HEK293 (cell line): ENCODE results near the gene MLLT3.

Experiments used
- CTCF ChIA-PET: fragments of 350-600 bp; formaldehyde crosslinking; extraction: SDS; loops from one replicate; lab custom pipeline; 2021; ENCODE audit warnings: antibody characterized with exemption; lab: Yijun Ruan, JAX
- POLR2A ChIA-PET: fragments of 300-600 bp; formaldehyde crosslinking; extraction: SDS; loops from one replicate; lab custom pipeline; 2020; ENCODE audit warnings: antibody characterized with exemption, inconsistent platforms; lab: Yijun Ruan, JAX
- H3K27ac ChIP-seq: fragments of 200-500 bp; sonication (Bioruptor generic); 2 replicates; pipeline ENCODE4 v1.5.1; 2014; ENCODE audit warnings: low read depth, low read length, control low read depth, inconsistent platforms; ENCODE audit errors: extremely low read depth
- H3K36me3 ChIP-seq, 2 experiments: fragments of 200-500 bp in 1 of 2; sonication (Bioruptor generic) in 1 of 2; 1 replicate in 1 of 2; 2 replicates in 1 of 2; pipeline ENCODE4 v1.5.1; 2014 to 2017; ENCODE audit warnings: inconsistent platforms in 2 of 2, low read length in 2 of 2; ENCODE audit not compliant: control insufficient read depth in 2 of 2, insufficient read depth in 1 of 2
- H3K4me1 ChIP-seq: fragments of 200-500 bp; sonication (Bioruptor generic); 2 replicates; pipeline ENCODE4 v1.5.1; 2014; ENCODE audit warnings: mild to moderate bottlenecking, low read length, inconsistent platforms; ENCODE audit not compliant: control insufficient read depth, insufficient read depth
- H3K4me3 ChIP-seq: 2 replicates; pipeline ENCODE4 v1.5.1; 2011; ENCODE audit warnings: low read depth, mild to moderate bottlenecking, control low read depth, low read length, moderate library complexity
- H3K9me3 ChIP-seq: fragments of 200-500 bp; sonication (Bioruptor generic); 2 replicates; pipeline ENCODE4 v1.5.1; 2014; ENCODE audit warnings: low read depth, low read length, inconsistent platforms; ENCODE audit not compliant: control insufficient read depth, insufficient read depth
- EGR2 ChIP-seq: fragments of 450-650 bp; formaldehyde crosslinking; IDR thresholded peaks from 2 replicates; pipeline ENCODE4 v1.5.1; 2016; ENCODE audit warnings: low read depth, missing biosample characterization, missing genetic modification characterization
- GLI2 ChIP-seq: fragments of 450-650 bp; formaldehyde crosslinking; IDR thresholded peaks from 2 replicates; pipeline ENCODE4; 2017; ENCODE audit warnings: missing biosample characterization, missing genetic modification characterization, low read depth, borderline replicate concordance
- IKZF3 ChIP-seq: fragments of 450-650 bp; IDR thresholded peaks from 2 replicates; pipeline ENCODE4 v1.5.0; 2018; ENCODE audit warnings: missing biosample characterization, mild to moderate bottlenecking, missing genetic modification characterization, moderate library complexity
- KLF10 ChIP-seq: fragments of 450-650 bp; IDR thresholded peaks from 2 replicates; pipeline ENCODE4 v1.5.1; 2018; ENCODE audit warnings: missing biosample characterization, mild to moderate bottlenecking, missing genetic modification characterization
- PRDM1 ChIP-seq: fragments of 450-650 bp; formaldehyde crosslinking; IDR thresholded peaks from 2 replicates; pipeline ENCODE4; 2016; ENCODE audit warnings: missing biosample characterization, missing genetic modification characterization
- PRDM10 ChIP-seq: fragments of 450-650 bp; formaldehyde crosslinking; IDR thresholded peaks from 2 replicates; pipeline ENCODE4 v1.5.1; 2016; ENCODE audit warnings: missing biosample characterization, missing genetic modification characterization
- SP7 ChIP-seq: fragments of 450-650 bp; formaldehyde crosslinking; IDR thresholded peaks from 2 replicates; pipeline ENCODE4 v1.5.1; 2016; ENCODE audit warnings: missing biosample characterization, missing genetic modification characterization
- TRIM28 ChIP-seq: IDR thresholded peaks from 2 replicates; pipeline ENCODE4 v1.6.1; 2011; ENCODE audit warnings: low read length, control low read depth, borderline replicate concordance
- ZBTB17 ChIP-seq: fragments of 450-650 bp; formaldehyde crosslinking; IDR thresholded peaks from 2 replicates; pipeline ENCODE4 v1.5.1; 2016; ENCODE audit warnings: missing biosample characterization, missing genetic modification characterization
- ZNF174 ChIP-seq: fragments of 450-650 bp; formaldehyde crosslinking; IDR thresholded peaks from 2 replicates; pipeline ENCODE4 v1.5.0; 2017; ENCODE audit warnings: missing biosample characterization, mild to moderate bottlenecking, missing genetic modification characterization
- ZNF184 ChIP-seq: fragments of 450-650 bp; IDR thresholded peaks from 2 replicates; pipeline ENCODE4 v1.5.1; 2018; ENCODE audit warnings: missing biosample characterization, mild to moderate bottlenecking, missing genetic modification characterization
- ZNF214 ChIP-seq: fragments of 450-650 bp; formaldehyde crosslinking; IDR thresholded peaks from 2 replicates; pipeline ENCODE4 v1.5.1; 2017; ENCODE audit warnings: missing biosample characterization, mild to moderate bottlenecking, missing genetic modification characterization, borderline replicate concordance
- ZNF23 ChIP-seq: fragments of 450-650 bp; formaldehyde crosslinking; IDR thresholded peaks from 2 replicates; pipeline ENCODE4 v1.5.1; 2016; ENCODE audit warnings: missing biosample characterization, missing genetic modification characterization, borderline replicate concordance
- ZNF248 ChIP-seq: fragments of 450-650 bp; formaldehyde crosslinking; IDR thresholded peaks from 2 replicates; pipeline ENCODE4 v1.5.1; 2017; ENCODE audit warnings: missing biosample characterization, missing genetic modification characterization
- ZNF341 ChIP-seq: fragments of 450-650 bp; formaldehyde crosslinking; IDR thresholded peaks from 2 replicates; pipeline ENCODE4; 2016; ENCODE audit warnings: low read depth, missing biosample characterization, missing genetic modification characterization
- ZNF350 ChIP-seq: fragments of 450-650 bp; formaldehyde crosslinking; IDR thresholded peaks from 2 replicates; pipeline ENCODE4 v1.5.0; 2017; ENCODE audit warnings: missing biosample characterization, mild to moderate bottlenecking, missing genetic modification characterization
- ZNF366 ChIP-seq: fragments of 450-650 bp; formaldehyde crosslinking; conservative IDR thresholded peaks from 2 replicates; pipeline ENCODE4 v1.5.1; 2016; ENCODE audit warnings: missing biosample characterization, missing genetic modification characterization
- ZNF394 ChIP-seq: fragments of 450-650 bp; formaldehyde crosslinking; IDR thresholded peaks from 2 replicates; pipeline ENCODE4 v1.5.1; 2016; ENCODE audit warnings: missing biosample characterization, missing genetic modification characterization, mild to moderate bottlenecking, moderate library complexity, borderline replicate concordance
- ZNF423 ChIP-seq: fragments of 450-650 bp; formaldehyde crosslinking; IDR thresholded peaks from 2 replicates; pipeline ENCODE4 v1.5.1; 2016; ENCODE audit warnings: missing biosample characterization, missing genetic modification characterization
- ZNF514 ChIP-seq: fragments of 450-650 bp; formaldehyde crosslinking; IDR thresholded peaks from 2 replicates; pipeline ENCODE4 v1.5.1; 2016; ENCODE audit warnings: missing biosample characterization, missing genetic modification characterization
- ZNF521 ChIP-seq: fragments of 450-650 bp; formaldehyde crosslinking; IDR thresholded peaks from 2 replicates; pipeline ENCODE4 v1.5.1; 2017; ENCODE audit warnings: missing biosample characterization, mild to moderate bottlenecking, missing genetic modification characterization
- ZNF529 ChIP-seq: fragments of 450-650 bp; formaldehyde crosslinking; IDR thresholded peaks from 2 replicates; pipeline ENCODE4 v1.5.1; 2017; ENCODE audit warnings: missing genetic modification characterization, missing biosample characterization; ENCODE audit not compliant: insufficient replicate concordance
- ZNF561 ChIP-seq: fragments of 450-650 bp; IDR thresholded peaks from 2 replicates; pipeline ENCODE4 v1.5.1; 2018; ENCODE audit warnings: missing biosample characterization, missing genetic modification characterization, borderline replicate concordance
- ZNF610 ChIP-seq: fragments of 450-650 bp; formaldehyde crosslinking; IDR thresholded peaks from 2 replicates; pipeline ENCODE4 v1.5.1; 2016; ENCODE audit warnings: missing biosample characterization, missing genetic modification characterization, borderline replicate concordance
- ZNF785 ChIP-seq: fragments of 450-650 bp; formaldehyde crosslinking; IDR thresholded peaks from 2 replicates; pipeline ENCODE4 v1.5.1; 2016; ENCODE audit warnings: missing biosample characterization, missing genetic modification characterization
- ZNF843 ChIP-seq: fragments of 450-650 bp; formaldehyde crosslinking; IDR thresholded peaks from 2 replicates; pipeline ENCODE4 v1.5.1; 2016; ENCODE audit warnings: missing biosample characterization, missing genetic modification characterization
- ZSCAN16 ChIP-seq: fragments of 450-650 bp; formaldehyde crosslinking; IDR thresholded peaks from 2 replicates; pipeline ENCODE4 v1.5.1; 2016; ENCODE audit warnings: missing biosample characterization, missing genetic modification characterization
- ZSCAN30 ChIP-seq: fragments of 450-650 bp; IDR thresholded peaks from 2 replicates; pipeline ENCODE4 v1.5.1; 2018; ENCODE audit warnings: missing biosample characterization, mild to moderate bottlenecking, missing genetic modification characterization, moderate library complexity
- TF ChIP-seq, protein P1 (sequence below): fragments of 450-650 bp; formaldehyde crosslinking; IDR thresholded peaks from 2 replicates; pipeline ENCODE4 v1.5.1; 2016; ENCODE audit warnings: missing biosample characterization, missing genetic modification characterization
- TF ChIP-seq, protein P2 (sequence below): fragments of 450-650 bp; IDR thresholded peaks from 2 replicates; pipeline ENCODE4 v1.5.1; 2018; ENCODE audit warnings: missing biosample characterization, mild to moderate bottlenecking, missing genetic modification characterization

MLLT3 gene

DNA sequence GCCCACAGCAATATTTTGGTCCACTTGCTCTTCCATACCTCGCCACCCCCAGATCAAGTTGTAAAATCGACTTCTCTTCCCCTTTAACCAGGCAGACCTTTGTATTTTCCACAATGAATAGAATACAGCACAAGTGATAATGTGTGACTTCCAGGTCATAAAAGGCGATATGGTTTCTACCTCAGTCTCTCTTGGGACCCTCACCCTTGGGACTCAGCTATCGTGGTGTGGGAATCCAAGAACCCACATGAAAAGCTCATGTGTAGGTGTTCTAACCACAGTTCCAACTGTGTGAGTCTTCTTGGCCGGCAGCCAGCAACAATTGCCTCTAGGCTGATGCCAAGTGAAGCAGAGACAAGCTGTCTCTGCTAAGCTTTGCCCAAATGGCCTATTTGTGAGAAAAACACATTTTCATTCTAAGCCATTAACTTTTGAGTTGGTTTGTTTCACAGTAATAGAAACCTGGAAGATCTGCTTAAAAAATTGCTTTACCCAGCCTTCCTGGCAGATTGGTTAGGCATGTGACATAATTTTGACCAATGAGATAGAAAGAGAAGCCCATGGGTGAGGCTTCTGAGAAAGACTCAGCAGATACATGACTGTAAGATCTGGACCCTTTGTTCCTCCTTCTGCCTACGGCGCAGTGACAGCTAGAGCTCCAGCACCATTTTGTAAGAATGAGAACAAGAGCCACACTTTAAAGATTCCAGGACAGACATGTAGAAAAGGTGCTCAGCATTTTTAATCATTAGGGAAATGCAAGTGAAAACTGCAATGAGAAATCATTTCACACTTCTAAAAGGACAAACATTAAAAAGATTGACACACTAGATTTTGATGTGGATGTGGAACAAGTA is 18.3 kb upstream of the MLLT3 start:
- Histone ChIP-seq H3K4me1 (peaks cover 15% of the 10 kb centered on the region; the same call in 1 of the 2 replicates), H3K9me3 (no peaks in the 10 kb centered on the region), H3K4me3 (no peak overlapping the region), H3K36me3 (no peaks in the 10 kb centered on the region), H3K27ac (peak overlapping the region; percentile 66)
- CTCF ChIA-PET = interaction anchor here (0.6 to 5.5 kb wide), 4 partner anchors 12 to 32 kb away, joined by 3 to 29 read pairs (median 3); partner anchors contain the start of gene MLLT3
- POLR2A ChIA-PET = interaction anchor here (0.7 to 2.0 kb wide), 4 partner anchors 18 to 44 kb away, joined by 3 to 15 read pairs (median 6); partner anchors contain the start of genes FOCAD and MLLT3
- no peak for TF ChIP-seq ZNF785 (tag by site-specific recombination)
- peak; percentile 84 for TF ChIP-seq PRDM10 (tag by site-specific recombination)
- peak; percentile 43; the same call in 1 of the 2 replicates for TF ChIP-seq ZSCAN30 (tag by site-specific recombination)
- no peak for TF ChIP-seq ZNF23 (tag by site-specific recombination)
- peak; percentile 89 for TF ChIP-seq EGR2 (tag by site-specific recombination)
- peak; percentile 61 for TF ChIP-seq KLF10 (tag by site-specific recombination)
- TF ChIP-seq GLI2 (tag by site-specific recombination) = no peak
- peak; percentile 76; the same call in 1 of the 2 replicates for TF ChIP-seq ZNF184 (tag by site-specific recombination)
- peak; percentile 46; the same call in 1 of the 2 replicates for TF ChIP-seq IKZF3 (tag by site-specific recombination)
- TF ChIP-seq ZBTB17 (tag by site-specific recombination) = peak; percentile 51
- TF ChIP-seq ZNF366 (tag by site-specific recombination) = 0 out of 2 replicates have a peak, but pooled peaks have one; percentile 29
- peak; percentile 34; the same call in 1 of the 2 replicates for TF ChIP-seq ZNF394
- no peak for TF ChIP-seq ZNF610
- TF ChIP-seq ZNF174 (tag by site-specific recombination) = no peak
- TF ChIP-seq ZSCAN16 (tag by site-specific recombination) = peak; percentile 99
- TF ChIP-seq, protein P1, sequence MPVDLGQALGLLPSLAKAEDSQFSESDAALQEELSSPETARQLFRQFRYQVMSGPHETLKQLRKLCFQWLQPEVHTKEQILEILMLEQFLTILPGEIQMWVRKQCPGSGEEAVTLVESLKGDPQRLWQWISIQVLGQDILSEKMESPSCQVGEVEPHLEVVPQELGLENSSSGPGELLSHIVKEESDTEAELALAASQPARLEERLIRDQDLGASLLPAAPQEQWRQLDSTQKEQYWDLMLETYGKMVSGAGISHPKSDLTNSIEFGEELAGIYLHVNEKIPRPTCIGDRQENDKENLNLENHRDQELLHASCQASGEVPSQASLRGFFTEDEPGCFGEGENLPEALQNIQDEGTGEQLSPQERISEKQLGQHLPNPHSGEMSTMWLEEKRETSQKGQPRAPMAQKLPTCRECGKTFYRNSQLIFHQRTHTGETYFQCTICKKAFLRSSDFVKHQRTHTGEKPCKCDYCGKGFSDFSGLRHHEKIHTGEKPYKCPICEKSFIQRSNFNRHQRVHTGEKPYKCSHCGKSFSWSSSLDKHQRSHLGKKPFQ (tag by site-specific recombination) = peak; percentile 34; the same call in 1 of the 2 replicates
- no peak for TF ChIP-seq SP7 (tag by site-specific recombination)
- TF ChIP-seq TRIM28 = 0 out of 2 replicates have a peak, but pooled peaks have one; percentile 23
- TF ChIP-seq ZNF529 (tag by site-specific recombination) = peak; percentile 10
- TF ChIP-seq, protein P2, sequence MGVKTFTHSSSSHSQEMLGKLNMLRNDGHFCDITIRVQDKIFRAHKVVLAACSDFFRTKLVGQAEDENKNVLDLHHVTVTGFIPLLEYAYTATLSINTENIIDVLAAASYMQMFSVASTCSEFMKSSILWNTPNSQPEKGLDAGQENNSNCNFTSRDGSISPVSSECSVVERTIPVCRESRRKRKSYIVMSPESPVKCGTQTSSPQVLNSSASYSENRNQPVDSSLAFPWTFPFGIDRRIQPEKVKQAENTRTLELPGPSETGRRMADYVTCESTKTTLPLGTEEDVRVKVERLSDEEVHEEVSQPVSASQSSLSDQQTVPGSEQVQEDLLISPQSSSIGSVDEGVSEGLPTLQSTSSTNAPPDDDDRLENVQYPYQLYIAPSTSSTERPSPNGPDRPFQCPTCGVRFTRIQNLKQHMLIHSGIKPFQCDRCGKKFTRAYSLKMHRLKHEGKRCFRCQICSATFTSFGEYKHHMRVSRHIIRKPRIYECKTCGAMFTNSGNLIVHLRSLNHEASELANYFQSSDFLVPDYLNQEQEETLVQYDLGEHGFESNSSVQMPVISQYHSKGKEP = peak; percentile 69; the same call in 1 of the 2 replicates
- no peak for TF ChIP-seq ZNF521
- peak; percentile 82 for TF ChIP-seq ZNF423 (tag by site-specific recombination)
- TF ChIP-seq ZNF561 (tag by site-specific recombination) = 0 out of 2 replicates have a peak, but pooled peaks have one; percentile 49
- no peak for TF ChIP-seq ZNF350 (tag by site-specific recombination)
- peak; percentile 29; the same call in 1 of the 2 replicates for TF ChIP-seq ZNF214 (tag by site-specific recombination)
- TF ChIP-seq ZNF248 (tag by site-specific recombination) = no peak
- peak; percentile 48; the same call in 1 of the 2 replicates for TF ChIP-seq ZNF843
- TF ChIP-seq PRDM1 = no peak
- TF ChIP-seq ZNF341 = peak; percentile 52
- TF ChIP-seq ZNF514 (tag by site-specific recombination) = no peak
